CD4-positive, alpha-beta T cell treated with Interleukin-4 for 1 hour (primary cell): Measurements from ENCODE around the gene FBXO40.
A peak's percentile ranks its signal among the peaks of the same experiment; 100 is the strongest.

Source experiments
- DNase-seq, 2 donors: peaks; one replicate each; pipeline ENCODE4 v3.0.0-alpha.2; 2020 to 2022

The FBXO40 gene

DNA sequence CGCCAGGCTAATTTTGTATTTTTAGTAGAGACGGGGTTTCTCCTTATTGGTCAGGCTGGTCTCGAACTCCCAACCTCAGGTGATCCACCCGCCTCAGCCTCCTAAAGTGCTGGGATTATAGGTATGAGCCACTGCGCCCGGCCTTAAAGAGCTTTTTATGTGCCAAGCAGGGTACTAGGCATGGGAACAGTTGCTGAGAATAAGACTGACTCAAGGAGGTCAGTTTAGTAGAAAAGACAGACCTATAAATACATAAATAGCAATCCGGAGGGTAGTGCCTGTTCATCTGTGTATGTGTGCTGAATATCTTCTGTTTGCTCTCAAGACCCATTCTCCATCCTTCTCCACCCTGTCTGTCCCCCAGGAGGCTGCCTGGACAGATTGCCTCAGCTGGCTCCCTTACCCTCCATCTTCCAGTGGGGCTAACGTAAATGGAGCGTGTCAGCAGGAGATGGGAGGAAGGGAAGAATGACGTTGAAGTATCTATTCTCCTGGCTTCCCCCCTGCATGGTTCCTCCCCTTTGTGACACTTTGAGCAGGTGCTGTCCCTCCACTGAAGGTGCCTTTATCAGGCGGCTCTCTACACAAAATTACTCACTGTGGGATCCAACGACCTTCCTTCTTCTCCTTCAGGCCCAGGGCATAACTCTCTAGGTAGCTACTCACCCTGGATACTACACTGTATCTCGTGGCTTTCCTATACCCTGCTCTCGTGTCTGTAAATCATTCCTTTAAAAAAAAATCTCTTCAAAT, 31.1 kb downstream of the FBXO40 start:
- DNase-seq: no peak

DNA sequence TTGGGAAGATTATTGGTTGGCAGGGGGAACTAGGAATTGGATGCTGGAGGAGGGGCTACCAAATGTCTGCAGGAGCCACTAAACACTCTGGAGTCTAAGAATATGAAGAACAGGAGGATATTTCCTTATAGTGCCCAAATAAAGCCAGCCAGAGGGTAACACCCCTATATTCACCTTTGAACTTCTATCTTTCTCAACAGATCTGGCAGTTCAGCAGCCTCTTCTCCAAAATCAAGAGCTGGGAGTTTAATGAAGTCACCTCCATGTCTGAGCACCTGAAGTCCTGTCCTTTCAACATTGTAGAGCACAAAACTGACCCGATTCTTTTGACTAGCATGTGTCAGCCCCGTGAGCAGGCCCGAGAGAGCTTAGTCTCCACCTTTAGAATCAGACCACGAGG, 33.3 kb downstream of the FBXO40 start:
- no peak for DNase-seq

DNA sequence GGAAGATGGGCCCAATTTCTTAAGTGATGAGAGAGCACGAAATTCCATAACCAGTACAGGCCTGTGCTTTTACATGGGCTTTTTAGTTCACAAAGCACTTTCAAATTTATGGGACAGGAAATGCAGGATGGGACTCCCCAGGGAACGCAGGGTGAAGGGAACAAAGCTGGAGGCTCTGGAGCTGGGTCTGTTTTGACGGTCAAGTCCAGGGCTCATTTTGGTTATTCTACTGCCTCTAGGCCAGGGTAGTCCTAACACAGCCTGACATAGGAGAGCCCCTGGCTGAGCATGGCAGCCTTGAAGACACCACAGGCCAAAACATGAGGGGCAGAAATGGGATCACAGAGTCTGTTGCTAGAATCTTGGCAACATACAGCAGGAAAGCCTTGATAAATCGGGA, 34.0 kb downstream of the FBXO40 start:
- DNase-seq: no peak

- DNase-seq: no peak
Observed at GRCh38 chr3:121627622-121628021, 34.4 kb downstream of the FBXO40 start.

GRCh38 chr3:121629601-121630000, 36.4 kb downstream of the FBXO40 start:
- DNase-seq: no peak

DNA sequence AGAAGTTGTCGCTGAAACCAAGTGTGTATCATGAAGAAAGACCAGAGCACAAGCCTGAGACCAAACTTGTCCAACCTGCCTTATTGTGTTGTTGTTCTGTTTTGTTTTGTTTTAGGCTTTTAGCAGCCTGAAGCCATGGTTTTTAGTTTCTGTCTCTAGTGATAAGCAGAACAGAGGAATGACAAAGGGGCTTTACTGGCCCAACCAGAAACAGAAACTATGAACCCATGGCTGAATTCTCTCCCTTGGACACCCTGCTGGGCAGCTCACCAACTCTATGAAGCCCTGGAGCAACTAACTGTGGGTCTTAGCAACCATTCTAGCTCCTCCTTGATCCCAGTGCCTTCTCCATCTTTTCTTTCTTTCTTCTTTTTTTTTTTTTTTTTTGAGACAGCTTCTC, 37.2 kb downstream of the FBXO40 start:
- no peak for DNase-seq

DNA sequence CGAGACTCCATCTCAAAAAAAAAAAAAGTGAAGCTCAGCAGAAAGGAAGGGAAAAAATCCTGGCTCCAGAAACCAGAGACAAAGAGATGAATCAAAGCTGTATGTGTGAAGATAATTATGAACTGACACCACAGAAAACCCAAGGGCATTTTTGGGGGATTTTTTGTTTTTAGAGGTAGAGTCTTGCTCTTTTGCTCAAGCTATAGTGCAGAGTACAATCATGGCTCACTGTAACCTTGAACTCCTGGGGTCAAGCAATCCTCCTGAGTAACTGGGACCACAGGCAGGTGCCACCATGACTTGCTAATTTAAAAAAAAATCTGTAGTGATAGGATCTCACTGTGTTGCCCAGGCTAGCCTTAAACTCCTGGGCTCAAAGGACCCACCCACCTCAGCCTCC, 44.7 kb downstream of the FBXO40 start:
- no peak for DNase-seq

DNA sequence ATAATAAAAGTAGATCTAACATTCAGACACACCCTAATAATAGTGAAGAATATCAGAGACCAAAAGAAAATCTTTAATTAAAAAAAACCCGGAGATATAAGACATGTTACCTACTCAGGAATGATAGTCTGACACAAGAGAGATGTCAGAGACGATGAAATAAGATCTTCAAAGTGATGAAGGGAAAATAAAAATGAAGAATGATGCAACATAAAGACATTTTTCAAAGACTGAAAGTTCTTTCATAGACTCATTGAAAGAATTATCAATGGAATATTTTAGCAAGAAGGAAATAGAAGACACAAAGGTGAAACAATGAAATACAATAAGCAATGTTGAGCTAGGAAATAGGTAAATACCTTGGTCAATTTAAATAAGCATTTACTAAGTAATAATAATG, 47.9 kb downstream of the FBXO40 start:
- no peak for DNase-seq

- no peak for DNase-seq
Observed at GRCh38 chr3:121642601-121643314, 49.6 kb downstream of the FBXO40 start.

DNA sequence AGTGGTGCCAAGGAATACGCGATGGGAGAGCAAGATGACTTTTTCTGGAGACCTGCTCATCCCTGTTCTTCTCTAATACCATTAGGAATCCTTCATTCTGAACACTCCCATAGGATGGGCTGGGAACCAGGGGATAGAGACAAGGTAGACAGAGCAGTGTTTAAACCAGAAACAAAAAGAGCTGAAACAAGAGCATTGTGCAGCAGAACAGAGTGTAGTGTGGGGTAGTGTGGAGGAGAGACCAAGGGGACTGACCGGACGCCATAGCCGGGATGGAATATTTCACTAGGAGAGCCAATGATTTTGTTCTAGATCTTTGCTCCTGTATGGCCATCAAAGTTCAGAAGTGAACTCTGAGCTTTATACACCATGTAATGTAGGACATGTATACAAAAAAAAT, 51.9 kb downstream of the FBXO40 start:
- DNase-seq: no peak

- no peak for DNase-seq
Observed at GRCh38 chr3:121648219-121648958, 55.2 kb downstream of the FBXO40 start.

DNA sequence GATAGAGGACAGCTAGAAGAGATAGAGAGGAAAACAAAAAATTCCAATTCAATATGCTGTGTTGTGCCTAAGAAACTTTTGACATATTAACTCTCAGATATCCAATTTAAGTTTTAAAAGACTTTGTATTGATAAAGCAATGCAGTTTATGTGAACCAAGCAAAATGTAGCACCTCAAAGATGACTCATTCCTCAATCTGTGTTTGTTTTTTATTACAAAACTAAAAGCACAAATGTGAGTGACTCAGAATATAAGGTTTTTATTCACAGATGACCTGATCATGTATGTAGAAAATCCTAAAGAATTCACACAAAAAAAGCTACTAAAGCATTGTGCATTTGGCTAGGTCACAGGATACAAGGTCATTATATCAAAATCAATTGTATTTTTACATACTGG, 56.5 kb downstream of the FBXO40 start:
- no peak for DNase-seq

DNA sequence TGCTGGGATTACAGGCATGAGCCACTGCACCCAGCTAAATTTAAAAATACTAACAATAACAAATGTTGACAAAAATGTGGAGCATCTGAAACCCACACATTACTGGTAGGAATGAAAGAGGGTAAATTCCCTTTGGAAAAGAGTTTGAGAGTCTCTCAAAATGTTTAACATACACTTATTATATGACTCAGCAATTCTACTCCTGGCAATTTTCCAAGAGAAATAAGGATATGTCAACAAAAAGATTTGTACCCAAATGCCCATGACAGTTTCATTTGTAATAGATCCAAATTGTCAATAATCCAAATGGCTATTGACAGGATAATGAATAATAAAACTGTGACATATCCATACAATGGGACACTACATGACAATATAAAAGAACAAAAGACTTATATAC, 58.5 kb downstream of the FBXO40 start:
- DNase-seq: no peak

GRCh38 chr3:121654493-121655385, 61.6 kb downstream of the FBXO40 start:
- peak in 1 of 2 donors; percentile 69 for DNase-seq

DNA sequence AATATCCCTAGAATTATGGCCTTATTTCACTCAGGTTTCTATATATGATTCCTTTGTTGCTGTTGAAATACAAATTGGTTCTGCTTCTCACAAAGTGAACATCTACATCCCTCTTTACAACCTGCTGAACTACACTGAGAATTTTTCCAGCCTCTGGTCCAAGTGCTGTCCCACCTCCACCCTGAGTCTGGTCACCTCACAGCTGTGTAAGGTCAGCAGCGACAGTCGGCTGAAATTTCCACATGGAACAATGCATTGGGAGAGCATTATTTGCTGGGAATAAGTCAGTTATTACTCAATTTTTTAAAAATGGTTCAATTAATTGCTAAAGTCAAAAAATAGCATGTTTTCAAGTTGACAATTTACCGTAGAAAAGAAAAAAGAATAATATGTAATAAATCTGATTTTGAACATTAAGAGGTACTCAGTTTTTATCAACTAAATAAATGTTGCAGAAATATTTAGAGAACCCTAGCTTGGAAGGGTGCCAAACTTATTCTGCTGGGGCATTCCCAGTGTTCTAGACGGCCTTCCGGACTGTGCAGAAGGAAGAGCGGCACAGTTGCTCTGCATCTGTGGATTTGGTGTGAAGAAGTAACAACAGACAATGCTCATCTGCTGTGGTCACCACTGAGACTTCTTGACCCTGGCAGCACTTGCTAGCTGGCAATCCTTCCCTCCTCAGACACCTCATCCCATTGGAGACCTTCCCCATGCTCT, 65.7 kb downstream of the FBXO40 start:
- no peak for DNase-seq

- DNase-seq: no peak
Observed at GRCh38 chr3:121659586-121659985, 66.4 kb downstream of the FBXO40 start.

DNA sequence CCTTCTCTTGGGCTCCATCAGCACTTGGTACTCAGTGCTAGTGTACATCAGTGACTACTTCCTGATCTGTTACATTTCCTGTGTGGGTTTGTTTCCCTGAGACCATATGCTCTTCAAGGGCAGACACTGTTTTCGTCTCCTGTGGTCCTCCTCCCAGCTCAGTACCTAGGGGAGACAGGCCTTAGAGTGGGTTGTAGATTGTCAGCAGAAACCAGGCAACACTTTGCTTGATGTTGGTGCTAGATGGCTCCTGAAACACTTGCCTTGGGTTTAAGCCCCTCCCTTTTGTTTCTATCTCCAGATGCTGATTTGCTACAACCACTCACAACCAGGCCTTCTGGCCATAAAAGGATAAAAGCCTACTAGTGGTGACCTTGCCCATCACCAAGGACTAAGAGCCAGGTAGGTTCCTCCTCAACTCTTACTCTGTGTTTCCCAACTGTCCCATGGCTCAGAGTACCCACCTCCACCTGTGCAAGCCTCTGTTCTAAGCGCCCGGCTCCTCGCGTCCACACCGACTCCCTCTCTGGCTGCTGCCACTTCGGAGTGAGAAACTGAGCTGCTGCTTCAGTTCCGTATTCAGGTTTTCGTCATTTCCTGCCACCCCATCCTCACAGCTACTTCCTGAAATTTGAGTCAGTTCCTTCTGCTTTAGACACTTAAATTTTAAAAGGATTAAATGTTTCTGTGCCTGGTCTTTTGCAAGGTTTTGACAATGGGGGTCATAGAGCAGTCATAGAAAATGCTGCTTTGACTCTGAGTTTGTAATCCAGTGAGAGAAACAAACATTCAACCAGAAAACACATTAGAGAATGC, 67.4 kb downstream of the FBXO40 start, which contains the start of gene HCLS1:
HCLS1 (minus strand) TSS at position 548 of the 816 bp plus-strand sequence. CDS start 2,556 bp downstream, outside the sequence.
- DNase-seq: peak; percentile 82 to 84

DNA sequence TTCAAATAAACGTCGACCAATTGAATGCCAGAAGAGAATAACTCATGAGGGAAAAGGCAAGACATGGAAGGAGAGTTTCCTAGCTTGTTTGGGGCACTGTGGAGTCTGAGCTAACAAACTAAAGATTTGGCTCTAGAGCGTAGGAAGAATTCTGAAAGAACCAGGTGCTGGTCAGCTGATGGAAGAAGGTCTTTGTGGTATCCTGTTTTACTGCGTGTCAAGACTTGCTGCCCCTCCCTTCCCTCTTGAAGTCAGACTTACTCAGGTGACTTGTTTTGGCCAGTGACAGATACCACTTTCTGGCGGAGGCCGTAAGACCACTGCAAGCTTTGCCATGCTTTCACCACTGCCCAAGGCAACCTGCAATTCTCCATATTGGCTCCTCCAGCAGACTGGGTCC, 68.2 kb downstream of the FBXO40 start:
- no peak for DNase-seq

- no peak for DNase-seq
Observed at GRCh38 chr3:121662742-121663141, 69.6 kb downstream of the FBXO40 start.

- DNase-seq: no peak
Observed at GRCh38 chr3:121663171-121663847, 70.1 kb downstream of the FBXO40 start.
